Measurements from ENCODE around the gene NOX3.
"Not testable (repeated sequence)": the region's sequence is repeated elsewhere in the genome, so short reads cannot be mapped to it uniquely, and the experiment has no call there.

Gene NOX3

DNA sequence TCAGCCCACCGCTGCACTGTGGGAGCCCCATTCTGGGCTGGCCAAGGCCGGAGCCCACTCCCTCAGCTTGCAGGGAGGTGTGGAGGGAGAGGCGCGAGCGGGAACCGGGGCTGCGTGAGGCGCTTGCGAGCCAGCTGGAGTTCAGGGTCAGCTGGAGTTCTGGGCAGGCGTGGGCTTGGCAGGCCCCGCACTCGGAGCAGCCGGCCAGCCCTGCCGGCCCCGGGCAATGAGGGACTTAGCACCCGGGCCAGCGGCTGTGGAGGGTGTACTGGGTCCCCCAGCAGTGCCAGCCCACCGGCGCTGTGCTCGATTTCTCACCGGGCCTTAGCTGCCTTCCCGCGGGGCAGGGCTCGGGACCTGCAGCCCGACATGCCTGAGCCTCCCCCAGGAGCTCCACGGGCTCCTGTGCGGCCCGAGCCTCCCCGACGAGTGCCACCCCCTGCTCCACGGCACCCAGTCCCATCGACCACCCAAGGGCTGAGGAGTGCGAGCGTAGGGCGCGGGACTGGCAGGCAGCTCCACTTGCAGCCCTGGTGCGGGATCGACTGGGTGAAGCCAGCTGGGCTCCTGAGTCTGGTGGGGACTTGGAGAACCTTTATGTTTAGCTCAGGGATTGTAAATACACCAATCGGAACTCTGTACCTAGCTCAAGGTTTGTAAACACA lies 92.5 kb downstream of the NOX3 start:
- DNase-seq: not testable (repeated sequence)

GRCh38 chr6:155354167-155354566 lies 101.5 kb downstream of the NOX3 start:
- DNase-seq: no peak

GRCh38 chr6:155352811-155353210 lies 102.8 kb downstream of the NOX3 start:
- DNase-seq: no peak

DNA sequence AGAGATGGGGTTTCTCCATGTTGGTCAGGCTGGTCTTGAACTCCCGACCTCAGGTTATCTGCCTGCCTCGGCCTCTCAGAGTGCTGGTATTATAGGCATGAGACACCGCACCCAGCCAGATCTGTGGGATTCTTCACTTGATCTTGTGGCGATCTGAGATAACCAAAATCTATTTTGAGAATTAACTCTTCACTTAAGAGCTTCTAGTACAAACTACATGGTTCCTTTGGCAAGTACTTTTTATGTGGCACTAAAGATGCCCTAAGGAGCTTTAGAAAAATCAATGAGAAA lies 103.6 kb downstream of the NOX3 start:
- DNase-seq: no peak

DNA sequence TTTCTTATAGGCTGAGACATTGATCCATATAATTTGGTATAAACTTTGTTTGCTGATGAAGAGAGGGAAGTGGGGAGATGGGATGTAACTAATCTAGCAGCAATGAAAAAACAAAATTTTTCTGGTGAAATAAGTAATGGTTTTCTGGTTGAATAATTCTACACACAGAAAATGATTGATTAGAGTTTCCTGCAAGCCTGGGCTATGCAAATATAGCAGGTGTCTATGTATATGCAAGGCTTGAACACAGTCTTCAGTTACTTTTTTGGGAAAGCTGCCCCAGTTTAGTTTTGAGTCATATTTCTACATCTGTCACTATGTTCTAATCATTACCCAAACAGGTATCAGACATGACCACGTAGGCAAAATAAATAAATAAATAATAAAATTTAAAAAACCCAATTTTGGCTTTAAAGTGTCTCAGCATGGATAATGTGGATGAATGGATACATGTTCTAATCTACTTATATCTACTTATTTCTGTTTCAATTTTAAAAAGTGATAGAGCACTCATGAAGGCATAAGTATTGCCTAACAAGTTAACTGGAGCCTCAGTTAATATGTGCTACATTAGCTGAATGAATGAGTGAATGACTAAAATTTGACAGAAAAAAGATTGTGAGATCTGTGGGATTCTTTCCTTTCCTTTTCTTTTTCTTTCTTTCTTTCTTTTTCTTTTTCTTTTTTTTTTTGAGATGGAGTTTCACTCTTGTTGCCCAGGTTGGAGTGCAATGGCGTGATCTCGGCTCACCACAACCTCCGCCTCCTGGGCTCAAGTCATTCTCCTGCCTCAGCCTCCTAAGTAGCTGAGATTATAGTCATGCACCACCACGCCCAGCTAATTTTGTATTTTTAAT lies 104.1 kb downstream of the NOX3 start:
- no peak for DNase-seq

DNA sequence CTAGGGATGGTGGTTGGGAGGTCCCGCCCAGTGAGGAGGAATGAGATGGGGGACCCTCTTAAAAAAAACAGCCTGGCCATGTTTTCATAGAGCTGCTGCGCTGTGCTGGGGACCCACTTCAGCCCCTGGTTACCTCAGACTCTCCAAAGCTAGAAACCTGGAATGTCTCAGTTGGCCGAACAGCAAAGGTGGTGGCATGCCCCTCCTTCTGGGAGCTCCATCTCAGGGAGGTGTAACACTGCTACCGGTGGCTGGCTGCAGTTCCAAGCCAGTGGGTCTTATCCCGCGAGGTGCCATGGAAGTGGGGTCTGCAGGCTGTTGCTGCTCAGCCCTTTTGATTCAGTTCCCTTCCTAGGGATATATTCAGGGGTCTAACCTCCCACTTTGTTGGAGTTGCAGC lies 105.7 kb downstream of the NOX3 start:
- DNase-seq: no peak

- no peak for DNase-seq
These were observed 106.5 kb downstream of the NOX3 start for GRCh38 chr6:155349129-155349528.

DNA sequence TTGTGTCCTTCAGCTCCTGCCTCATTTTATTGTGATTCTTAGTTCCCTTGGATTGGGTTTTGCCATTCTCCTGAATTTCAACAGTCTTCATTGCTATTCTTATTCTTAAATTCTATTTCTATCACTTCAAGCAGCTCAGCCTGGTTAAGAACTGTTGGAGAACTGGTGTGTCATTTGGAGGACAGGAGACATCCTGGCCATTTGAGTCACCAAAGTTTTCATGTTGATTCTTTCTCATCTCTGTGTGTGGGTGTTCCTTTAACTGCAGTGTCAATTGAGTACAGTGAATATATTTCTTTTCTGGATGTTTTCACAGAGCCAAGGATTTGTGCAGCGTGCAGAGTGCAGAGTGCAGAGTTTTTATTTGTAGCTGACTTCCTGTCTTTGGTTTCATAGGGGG lies 107.8 kb downstream of the NOX3 start:
- no peak for DNase-seq

GRCh38 chr6:155346957-155347356 lies 108.7 kb downstream of the NOX3 start:
- no peak for DNase-seq

Measured in left hindlimb (tissue), 1 donor.